ENCODE data around the gene C6orf52. TPM values are rescaled to one million over a fixed set of nuclear protein-coding genes. Genes with fewer than 3 reads are reported as not detected.

Gene C6orf52
- total RNA-seq, 1 donor from 2014 or later = 1.8 TPM

- no peak for DNase-seq (ENCODE audit: low spot score)
These were observed 38.8 kb downstream of the C6orf52 start for GRCh38 chr6:10655508-10656055.

DNA sequence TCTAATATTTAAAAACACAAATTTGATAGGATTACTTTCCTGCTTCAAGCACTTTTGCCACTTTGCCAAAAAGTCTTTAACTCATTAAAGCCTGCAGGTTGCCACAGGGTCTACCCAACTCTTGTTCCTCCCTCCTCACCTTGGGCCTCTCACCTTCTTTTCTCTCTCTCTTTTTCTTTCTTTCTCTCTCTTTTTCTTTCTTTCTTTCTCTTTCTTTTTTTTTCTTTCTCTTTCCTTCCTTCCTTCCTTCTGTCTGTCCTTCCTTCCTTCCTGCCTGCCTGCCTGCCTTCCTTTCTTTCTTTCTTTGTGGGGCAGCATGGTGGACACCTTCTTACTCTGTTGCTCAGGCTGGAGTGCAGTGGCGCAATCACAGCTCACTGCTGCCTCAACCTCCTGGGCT lies 50.2 kb downstream of the C6orf52 start:
- DNase-seq (ENCODE audit: low spot score) = no peak

DNA sequence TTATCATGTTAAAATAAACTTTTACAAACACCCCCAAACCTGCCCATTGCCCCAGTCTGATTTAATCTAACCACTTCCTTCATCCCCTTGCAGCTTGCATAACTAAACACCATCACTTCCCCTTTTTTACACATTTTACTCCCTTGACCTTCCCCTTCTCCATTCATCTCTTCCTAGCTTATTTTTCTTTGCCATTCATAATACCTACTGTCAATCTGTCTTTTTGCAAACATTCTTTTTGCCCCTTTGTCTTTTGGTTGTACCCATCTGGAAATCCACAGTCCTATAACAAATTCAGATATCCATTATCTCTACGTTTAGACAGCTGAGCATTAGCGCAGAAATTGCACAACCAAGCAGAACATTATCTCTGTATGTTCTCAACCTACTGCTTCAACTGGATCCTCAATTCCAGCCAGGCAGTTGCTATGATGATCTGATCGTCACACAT lies 51.2 kb downstream of the C6orf52 start:
- no peak for DNase-seq (ENCODE audit: low spot score)

GRCh38 chr6:10641528-10641927 lies 52.9 kb downstream of the C6orf52 start:
- DNase-seq (ENCODE audit: low spot score) = no peak

- no peak for DNase-seq (ENCODE audit: low spot score)
These were observed 54.0 kb downstream of the C6orf52 start for GRCh38 chr6:10640412-10640811.

DNA sequence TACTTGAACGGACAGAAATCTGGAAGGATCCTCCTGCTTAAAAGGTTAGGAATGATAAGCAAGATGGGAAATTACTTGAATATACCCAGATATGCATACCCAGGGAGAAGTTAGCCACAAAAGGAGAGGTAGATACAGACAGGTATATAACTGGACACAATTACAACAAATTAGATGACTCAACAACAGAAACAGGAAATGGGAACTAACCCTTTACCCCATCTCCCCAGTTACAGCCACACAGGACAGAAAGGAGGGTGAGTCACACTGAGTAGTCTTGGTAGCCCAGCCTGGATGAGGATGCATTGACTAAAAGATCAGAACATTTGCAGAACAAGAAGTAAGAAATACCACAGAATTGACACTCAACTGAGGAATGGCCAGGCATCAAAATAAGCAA lies 61.2 kb downstream of the C6orf52 start:
- DNase-seq (ENCODE audit: low spot score) = no peak

DNA sequence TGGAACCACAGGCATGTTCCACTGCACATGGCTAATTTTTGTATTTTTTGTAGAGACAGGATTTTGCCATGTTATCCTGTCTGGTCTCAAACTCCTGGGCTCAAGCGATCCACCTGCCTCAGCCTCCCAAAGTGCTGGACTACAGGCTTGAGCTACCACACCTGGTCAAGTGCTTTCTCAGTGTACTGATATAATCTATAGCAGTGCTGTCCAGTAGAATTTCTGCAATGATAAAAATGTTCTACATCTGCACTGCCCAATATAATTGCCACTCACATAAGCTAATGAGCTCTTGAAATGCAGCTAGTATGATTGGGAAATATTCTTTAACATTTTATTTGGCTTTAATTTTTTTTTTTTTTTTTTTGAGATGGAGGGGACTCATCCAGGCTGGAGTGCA lies 64.2 kb downstream of the C6orf52 start:
- no peak for DNase-seq (ENCODE audit: low spot score)

DNA sequence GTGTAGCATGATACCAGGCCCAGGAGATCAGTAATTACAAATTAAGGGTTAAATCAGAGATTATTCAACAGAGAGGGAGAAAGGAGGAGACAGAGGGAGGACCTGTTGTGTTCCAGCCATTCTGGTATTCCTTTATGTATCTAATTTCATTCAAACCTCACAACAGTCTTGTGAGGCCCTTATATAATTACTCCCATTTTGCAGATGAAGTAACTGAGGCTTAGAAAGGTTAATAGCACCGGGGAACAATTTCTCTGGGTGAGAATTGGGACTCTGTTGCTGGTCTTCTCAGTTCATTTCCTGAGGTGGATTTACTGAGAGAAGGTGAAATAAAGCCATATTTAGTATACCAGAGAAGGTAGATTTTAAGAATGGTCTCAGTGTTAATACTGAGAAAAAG lies 66.6 kb downstream of the C6orf52 start:
- DNase-seq (ENCODE audit: low spot score) = no peak

DNA sequence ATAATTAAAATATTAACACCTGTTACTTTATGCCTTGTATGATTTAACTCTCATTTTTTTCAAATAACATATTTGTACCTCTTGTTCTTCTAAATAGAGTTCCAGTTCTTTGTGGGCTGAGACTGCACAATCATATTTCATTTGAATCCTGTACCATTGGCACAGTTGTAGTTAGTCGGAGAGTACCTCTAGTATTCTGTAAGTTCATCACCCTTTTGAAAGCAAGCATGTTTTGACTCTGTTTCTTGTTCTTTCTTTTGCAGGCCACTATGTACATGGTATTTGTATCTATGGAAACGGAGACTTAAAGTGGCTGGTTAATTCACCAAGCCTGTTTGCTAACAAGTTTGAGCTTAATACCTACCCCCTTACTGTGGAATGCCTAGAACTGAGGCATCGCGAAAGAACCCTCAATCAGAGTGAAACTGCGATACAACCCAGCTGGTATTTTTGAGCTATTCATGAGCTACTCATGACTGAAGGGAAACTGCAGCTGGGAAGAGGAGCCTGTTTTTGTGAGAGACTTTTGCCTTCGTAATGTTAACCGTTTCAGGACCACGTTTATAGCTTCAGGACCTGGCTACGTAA lies 68.2 kb downstream of the C6orf52 start:
- DNase-seq (ENCODE audit: low spot score) = no peak

- DNase-seq (ENCODE audit: low spot score) = no peak
These were observed 69.6 kb downstream of the C6orf52 start for GRCh38 chr6:10624836-10625235.

GRCh38 chr6:10621847-10622246 lies 72.6 kb downstream of the C6orf52 start:
- no peak for DNase-seq (ENCODE audit: low spot score)

Other genes starting within 250 kb of the C6orf52 start
- 3.1 TPM for gene GCNT2, start 173.3 kb downstream of the C6orf52 start, total RNA-seq
- 14.5 TPM for gene PAK1IP1, start 356 bp upstream of the C6orf52 start, total RNA-seq
- 85.5 TPM for gene TMEM14C, start 28.5 kb upstream of the C6orf52 start, total RNA-seq
- gene TMEM14B, start 53.2 kb upstream of the C6orf52 start, total RNA-seq = 83.3 TPM
- 0.16 TPM for gene MAK, start 143.9 kb upstream of the C6orf52 start, total RNA-seq
- gene GCM2, start 187.4 kb upstream of the C6orf52 start, total RNA-seq = not detected
- 0.26 TPM for gene SYCP2L, start 192.4 kb upstream of the C6orf52 start, total RNA-seq